HCT116 (cell line): Measurements from ENCODE around the gene ABTB2. TPM values are rescaled to one million over a fixed set of nuclear protein-coding genes. Genes with fewer than 3 reads are reported as not detected.

Source experiments
- ATAC-seq: fragments of 200-7000 bp; cut with Tn5 transposase; 2 replicates; pipeline ENCODE4 v1.9.1; 2020; ENCODE audit warnings: mild to moderate bottlenecking, moderate library complexity
- BruUV-seq: library from RNA; stranded (reverse); fragments of 400-500 nt; replicated peaks from 2 replicates; lab custom pipeline; 2021; lab: Mats Ljungman, UMichigan
- CTCF ChIA-PET: fragments of 300-600 bp; sonication (Branson Sonifier 250); formaldehyde crosslinking; loops from one replicate; lab custom pipeline; 2021; ENCODE audit warnings: antibody characterized with exemption; lab: Charles Lee
- POLR2A ChIA-PET: fragments of 300-600, 350-600 bp; sonication (Branson Sonifier 250); formaldehyde crosslinking; loops from one replicate; lab custom pipeline; 2021; ENCODE audit warnings: antibody characterized with exemption; lab: Charles Lee
- RAD21 ChIA-PET, 2 experiments: fragments of 300-600 bp; sonication (Branson Sonifier 250); formaldehyde crosslinking; loops; one replicate each; lab custom pipeline; 2023; ENCODE audit warnings: low total read pairs in 2 of 2; ENCODE audit not compliant: uncharacterized antibody in 2 of 2, unreplicated experiment in 2 of 2, low non-redundant PET in 1 of 2; lab: Charles Lee
- DNase-seq: peaks from one replicate; pipeline ENCODE4 v3.0.0-alpha.2; 2010; ENCODE audit warnings: low read depth, low spot score
- H2AFZ ChIP-seq: fragments of 200-600 bp; shearing (Covaris generic), sonication (generic); 2 replicates; pipeline ENCODE4 v1.6.1; 2017; ENCODE audit warnings: low read depth, mixed run types, mixed read lengths, antibody characterized with exemption, low read length; ENCODE audit not compliant: poor library complexity, severe bottlenecking
- H3K27ac ChIP-seq: 2 replicates; pipeline ENCODE4 v1.5.1; 2012; ENCODE audit warnings: low read depth, low read length
- H3K27me3 ChIP-seq: fragments of 200-600 bp; sonication (generic); 2 replicates; pipeline ENCODE4 v1.6.1; 2016; ENCODE audit warnings: mixed run types, low read length, mixed read lengths; ENCODE audit not compliant: insufficient read depth
- H3K36me3 ChIP-seq, 2 experiments: fragments of 200-500 bp in 1 of 2; fragments of 200-600 bp in 1 of 2; sonication (Bioruptor generic) in 1 of 2; sonication (generic) in 1 of 2; 2 replicates each; pipeline versions ENCODE4 v1.5.1 to v1.6.1; 2014 to 2016; ENCODE audit warnings: low read length in 2 of 2, inconsistent platforms in 1 of 2, mixed read lengths in 1 of 2, mixed run types in 1 of 2; ENCODE audit not compliant: insufficient read depth in 2 of 2, control insufficient read depth in 1 of 2
- H3K4me1 ChIP-seq, 2 experiments: fragments of 200-600 bp in 1 of 2; sonication (generic) in 1 of 2; 2 replicates each; pipeline versions ENCODE4 v1.5.1 to v1.6.1; 2012 to 2017; ENCODE audit warnings: low read length in 2 of 2, inconsistent platforms in 1 of 2, mild to moderate bottlenecking in 1 of 2, mixed read lengths in 1 of 2, mixed run types in 1 of 2, moderate library complexity in 1 of 2; ENCODE audit not compliant: insufficient read depth in 2 of 2, control insufficient read depth in 1 of 2
- H3K4me2 ChIP-seq: fragments of 200-600 bp; sonication (generic); 2 replicates; pipeline ENCODE4 v1.6.1; 2017; ENCODE audit warnings: mixed run types, low read length, mixed read lengths
- H3K4me3 ChIP-seq, 2 experiments: fragments of 200-600 bp in 1 of 2; sonication (generic) in 1 of 2; replicated peaks in 1 of 2; 2 replicates each; pipeline ENCODE4 v1.5.1; 2011 to 2016; ENCODE audit warnings: low read length in 2 of 2, control low read depth in 1 of 2, low read depth in 1 of 2, mild to moderate bottlenecking in 1 of 2, mixed read lengths in 1 of 2, mixed run types in 1 of 2
- H3K79me2 ChIP-seq: fragments of 200-600 bp; sonication (generic); 2 replicates; pipeline ENCODE4 v1.6.1; 2017; ENCODE audit warnings: mild to moderate bottlenecking, mixed run types, low read length, moderate library complexity, mixed read lengths; ENCODE audit not compliant: insufficient read depth
- H3K9ac ChIP-seq: fragments of 200-600 bp; sonication (generic); 2 replicates; pipeline ENCODE4 v1.6.1; 2016; ENCODE audit warnings: low read length, mixed read lengths
- H3K9me2 ChIP-seq: fragments of 200-600 bp; sonication (generic), shearing (Covaris generic); 2 replicates; pipeline ENCODE4 v1.6.1; 2017; ENCODE audit warnings: mixed run types, mild to moderate bottlenecking, moderate library complexity; ENCODE audit not compliant: insufficient read depth
- H3K9me3 ChIP-seq, 2 experiments: fragments of 200-500 bp in 1 of 2; fragments of 200-600 bp in 1 of 2; sonication (Bioruptor generic) in 1 of 2; sonication (generic) in 1 of 2; 2 replicates each; pipeline ENCODE4 v1.6.1; 2014 to 2017; ENCODE audit warnings: low read length in 2 of 2, mixed read lengths in 2 of 2, inconsistent platforms in 1 of 2, low read depth in 1 of 2, mild to moderate bottlenecking in 1 of 2, mixed run types in 1 of 2, moderate library complexity in 1 of 2; ENCODE audit not compliant: control insufficient read depth in 1 of 2, insufficient read depth in 1 of 2
- H4K20me1 ChIP-seq: fragments of 200-600 bp; sonication (generic), shearing (Covaris generic); 2 replicates; pipeline ENCODE4 v1.6.1; 2017; ENCODE audit warnings: mixed run types, mild to moderate bottlenecking, moderate library complexity; ENCODE audit not compliant: insufficient read depth
- CBX3 ChIP-seq: IDR thresholded peaks from 2 replicates; pipeline ENCODE4 v1.6.1; 2012; ENCODE audit warnings: low read depth
- CTCF ChIP-seq, 3 experiments: fragments of 200-600 bp in 1 of 3; sonication (generic) in 1 of 3; IDR thresholded peaks in 2 of 3; conservative IDR thresholded peaks in 1 of 3; 2 replicates each; pipeline ENCODE4 v1.5.1; 2012 to 2017; ENCODE audit warnings: low read depth in 2 of 3, low read length in 2 of 3, antibody characterized with exemption in 1 of 3, borderline replicate concordance in 1 of 3, control low read depth in 1 of 3, mild to moderate bottlenecking in 1 of 3, mixed read lengths in 1 of 3, mixed run types in 1 of 3, moderate library complexity in 1 of 3; ENCODE audit not compliant: insufficient read depth in 1 of 3
- EZH2 ChIP-seq: fragments of 200-600 bp; sonication (generic); IDR thresholded peaks from 2 replicates; pipeline ENCODE4 v1.6.1; 2017; ENCODE audit warnings: antibody characterized with exemption, mixed run types
- EZH2phosphoT487 ChIP-seq: fragments of 200-600 bp; IDR thresholded peaks from 2 replicates; pipeline ENCODE4 v1.6.1; 2018; ENCODE audit warnings: antibody characterized with exemption, borderline replicate concordance
- FOSL1 ChIP-seq: IDR thresholded peaks from 2 replicates; pipeline ENCODE4 v1.6.1; 2012; ENCODE audit warnings: low read depth
- POLR2A ChIP-seq: IDR thresholded peaks from 2 replicates; pipeline ENCODE4 v1.7.0; 2011; ENCODE audit warnings: borderline replicate concordance; ENCODE audit not compliant: insufficient read depth, insufficient read length; ENCODE audit errors: extremely low read depth
- intact Hi-C: fragments of 100-400 bp; cut with micrococcal nuclease; formaldehyde crosslinking; loops from 2 replicates; pipeline ENCODE4 v1.10.0; 2022
- total RNA-seq: library from RNA; stranded (reverse); gene quantifications from one replicate; pipeline ENCODE4 v1.2.1, GENCODE V29; 2021; ENCODE audit not compliant: unreplicated experiment

Gene ABTB2
- total RNA-seq, 1 experiment from 2014 or later = 6.8 TPM

GRCh38 chr11:34351687-34352469 is 5.9 kb downstream of the ABTB2 start:
- Histone ChIP-seq H3K27me3 (no peaks in the 10 kb centered on the region), H3K9me3 (no peaks in the 10 kb centered on the region), H3K9me2 (no peaks in the 10 kb centered on the region), H3K36me3 (no peaks in the 10 kb centered on the region), H3K79me2 (peaks cover 6% of the 10 kb centered on the region; the same call in 1 of the 2 replicates), H3K27ac (no peak overlapping the region), H3K9ac (no peak overlapping the region), H3K4me1 (peaks cover 1 to 17% of the 10 kb centered on the region in 2 experiments), H4K20me1 (no peaks in the 10 kb centered on the region), H2AFZ (no peak overlapping the region), H3K4me2 (no peak overlapping the region), H3K4me3 (no peak overlapping the region)
- TF ChIP-seq EZH2 (no peak), FOSL1 (no peak), POLR2A (no peak)
- BruUV-seq = no TSS peak
- POLR2A ChIA-PET = interaction anchor here (1.4 kb wide), 1 partner anchor 178 kb away, joined by 3 read pairs; no protein-coding TSS in a partner anchor
- RAD21 ChIA-PET = no interaction called here
- intact Hi-C loops = no loop called here
- DNase-seq (no peak), ATAC-seq (no peak)
- CTCF ChIA-PET = no interaction called here

GRCh38 chr11:34351051-34351450 is 6.8 kb downstream of the ABTB2 start:
- POLR2A ChIA-PET = interaction anchor here (1.4 kb wide), 1 partner anchor 177 kb away, joined by 3 read pairs; no protein-coding TSS in a partner anchor
- no TSS peak for BruUV-seq

More at GRCh38 chr11:34351051-34351450, 6.8 kb downstream of the ABTB2 start:
- H2AFZ ChIP-seq = no peak overlapping the region
- peaks cover 6% of the 10 kb centered on the region; the same call in 1 of the 2 replicates for H3K79me2 ChIP-seq
- no peak for TF ChIP-seq FOSL1
- TF ChIP-seq CTCF (IDR thresholded peaks at IDR 0.05 in 2 of 3, conservative IDR thresholded peaks at IDR 0.05 in 1 of 3; ENCODE audit: borderline replicate concordance in 1 of 3, insufficient read depth in 1 of 3, low read depth in 2 of 3, low read length in 2 of 3) = no peak
- TF ChIP-seq EZH2phosphoT487 = no peak
- TF ChIP-seq CBX3 = no peak
- DNase-seq (no peak), ATAC-seq (no peak)
- intact Hi-C loops = no loop called here
- no peaks in the 10 kb centered on the region for H3K27me3 ChIP-seq
- H3K4me2 ChIP-seq = no peak overlapping the region
- H3K27ac ChIP-seq = no peak overlapping the region
- RAD21 ChIA-PET = no interaction called here
- H3K4me3 ChIP-seq = no peak overlapping the region
- H4K20me1 ChIP-seq = no peaks in the 10 kb centered on the region
- peaks cover 9 to 25% of the 10 kb centered on the region in 2 experiments for H3K4me1 ChIP-seq
- no peaks in the 10 kb centered on the region for H3K9me3 ChIP-seq
- no peaks in the 10 kb centered on the region for H3K36me3 ChIP-seq
- CTCF ChIA-PET = interaction anchor here (1.0 kb wide), 1 partner anchor 177 kb away, joined by 4 read pairs; no protein-coding TSS in a partner anchor
- H3K9ac ChIP-seq = no peak overlapping the region
- H3K9me2 ChIP-seq = no peaks in the 10 kb centered on the region
